ENCODE data around the gene PTOV1. TPM values are rescaled to one million over a fixed set of nuclear protein-coding genes. Genes with fewer than 3 reads are reported as not detected.

PTOV1 gene
- total and polyA plus RNA-seq, 7 donors: 52.2 to 105 (median 63.8) TPM

- Histone ChIP-seq H3K27me3 (no peaks in the 10 kb centered on the region), H3K9me3 (no peaks in the 10 kb centered on the region), H3K36me3 (peaks cover 0 to 1% (median 0%) of the 10 kb centered on the region in 4 donors), H3K4me3 (no peak overlapping the region), H3K27ac (no peak overlapping the region), H3K4me1 (peaks cover 0 to 13% (median 5%) of the 10 kb centered on the region in 4 donors)
- intact Hi-C loops (cut with DNase I): no loop called here
- no peak for DNase-seq
- TF ChIP-seq POLR2A (IDR thresholded peaks at IDR 0.05) (no peak), CTCF (IDR thresholded peaks at IDR 0.05) (no peak), EP300 (IDR thresholded peaks at IDR 0.05) (no peak), POLR2AphosphoS5 (IDR thresholded peaks at IDR 0.05) (no peak)
- 85 to 86% methylated on average over 18 of the region's 18 CpGs for WGBS, 2 donors
Measured at GRCh38 chr19:49844138-49845095, 6.5 kb upstream of the PTOV1 start.

- Histone ChIP-seq H3K36me3 (no peaks in the 10 kb centered on the region), H3K27ac (no peak overlapping the region), H3K27me3 (no peaks in the 10 kb centered on the region), H3K9me3 (no peaks in the 10 kb centered on the region), H3K4me3 (no peak overlapping the region), H3K4me1 (peaks cover 0 to 9% (median 7%) of the 10 kb centered on the region in 4 donors)
- WGBS, 2 donors: 68 to 76% methylated on average over 3 of the region's 3 CpGs
- TF ChIP-seq POLR2AphosphoS5 (IDR thresholded peaks at IDR 0.05) (no peak), EP300 (IDR thresholded peaks at IDR 0.05) (no peak), POLR2A (IDR thresholded peaks at IDR 0.05) (no peak), CTCF (IDR thresholded peaks at IDR 0.05) (no peak)
- intact Hi-C loops (cut with DNase I): no loop called here
- DNase-seq: no peak
Measured at GRCh38 chr19:49845414-49845813, 5.5 kb upstream of the PTOV1 start.

- WGBS, 2 donors: 58 to 82% methylated on average over 5 of the region's 5 CpGs
- TF ChIP-seq POLR2A (IDR thresholded peaks at IDR 0.05): no peak
- TF ChIP-seq EP300 (IDR thresholded peaks at IDR 0.05): no peak
- no peak for TF ChIP-seq POLR2AphosphoS5 (IDR thresholded peaks at IDR 0.05)
- no peak for TF ChIP-seq CTCF (IDR thresholded peaks at IDR 0.05)
- H3K27ac ChIP-seq: no peak overlapping the region
- intact Hi-C loops (cut with DNase I): no loop called here
- peaks cover 0 to 9% (median 6%) of the 10 kb centered on the region in 4 donors for H3K4me1 ChIP-seq
- no peak for DNase-seq
- no peak overlapping the region for H3K4me3 ChIP-seq
- no peaks in the 10 kb centered on the region for H3K27me3 ChIP-seq
- no peaks in the 10 kb centered on the region for H3K9me3 ChIP-seq
- H3K36me3 ChIP-seq: no peaks in the 10 kb centered on the region
Measured at GRCh38 chr19:49846408-49846807, 4.6 kb upstream of the PTOV1 start.

GRCh38 chr19:49847731-49848696, 2.9 kb upstream of the PTOV1 start:
- no peaks in the 10 kb centered on the region for H3K9me3 ChIP-seq
- H3K36me3 ChIP-seq: no peaks in the 10 kb centered on the region
- no peak for TF ChIP-seq POLR2A (IDR thresholded peaks at IDR 0.05)
- no peak for TF ChIP-seq CTCF (IDR thresholded peaks at IDR 0.05)
- no peak for TF ChIP-seq POLR2AphosphoS5 (IDR thresholded peaks at IDR 0.05)
- TF ChIP-seq EP300 (IDR thresholded peaks at IDR 0.05): no peak
- H3K4me3 ChIP-seq: no peak overlapping the region
- intact Hi-C loops (cut with DNase I): no loop called here
- peaks cover 0 to 22% (median 18%) of the 10 kb centered on the region in 4 donors for H3K4me1 ChIP-seq
- WGBS, 2 donors: 82 to 86% methylated on average over 10 of the region's 10 CpGs
- H3K27me3 ChIP-seq: no peaks in the 10 kb centered on the region
- DNase-seq: no peak
- no peak overlapping the region for H3K27ac ChIP-seq
